HG03066 (cell line): ENCODE results near the gene OGA.

Experiments used
- ATAC-seq: cut with Tn5 transposase; IDR thresholded peaks from one replicate; pipeline ENCODE4 v1.9.1; 2021; ENCODE audit warnings: low read depth; ENCODE audit not compliant: unreplicated experiment

The OGA gene

GRCh38 chr10:101766306-101766705 is 51.9 kb downstream of the OGA start:
- no peak for ATAC-seq

- no peak for ATAC-seq
These were observed 55.0 kb downstream of the OGA start for GRCh38 chr10:101763141-101763846.

- ATAC-seq, result no peak
These were observed 55.5 kb downstream of the OGA start for GRCh38 chr10:101762736-101763135.

GRCh38 chr10:101761226-101761625 is 57.0 kb downstream of the OGA start:
- no peak for ATAC-seq

GRCh38 chr10:101760510-101760909 is 57.7 kb downstream of the OGA start:
- ATAC-seq, result no peak

- no peak for ATAC-seq
These were observed 58.7 kb downstream of the OGA start for GRCh38 chr10:101759309-101760247.

GRCh38 chr10:101758858-101759257 is 59.4 kb downstream of the OGA start:
- ATAC-seq, result no peak

GRCh38 chr10:101752241-101752640 is 66.0 kb downstream of the OGA start:
- no peak for ATAC-seq

- ATAC-seq, result no peak
These were observed 68.9 kb downstream of the OGA start for GRCh38 chr10:101749047-101750016.

- ATAC-seq, result no peak
These were observed 69.7 kb downstream of the OGA start for GRCh38 chr10:101748496-101748895.

- no peak for ATAC-seq
These were observed 73.1 kb downstream of the OGA start for GRCh38 chr10:101745074-101745696.

GRCh38 chr10:101744267-101744666 is 74.0 kb downstream of the OGA start:
- ATAC-seq, result no peak

- no peak for ATAC-seq
These were observed 76.3 kb downstream of the OGA start for GRCh38 chr10:101741938-101742337.

- no peak for ATAC-seq
These were observed 81.6 kb downstream of the OGA start for GRCh38 chr10:101736666-101737065.
